Calu3 (cell line): ENCODE data around the gene AP2A1. TPM values are rescaled to one million over a fixed set of nuclear protein-coding genes. Genes with fewer than 3 reads are reported as not detected.

Source experiments
- BruUV-seq: library from RNA; stranded (reverse); fragments of 400-500 nt; replicated peaks from 2 replicates; lab custom pipeline; 2021; lab: Mats Ljungman, UMichigan
- CTCF ChIA-PET: fragments of 300-600 bp; sonication (Branson Sonifier 250); formaldehyde crosslinking; loops from one replicate; lab custom pipeline; 2022; ENCODE audit warnings: antibody characterized with exemption; lab: Charles Lee
- DNase-seq: peaks from one replicate; pipeline ENCODE4 v3.0.0; 2022
- H3K27ac Mint-ChIP-seq: one replicate; pipeline ENCODE4 v1.8.0; 2022; ENCODE audit warnings: mixed read lengths; ENCODE audit not compliant: unreplicated experiment
- H3K27me3 Mint-ChIP-seq: one replicate; pipeline ENCODE4 v1.8.0; 2022; ENCODE audit warnings: mixed read lengths; ENCODE audit not compliant: unreplicated experiment
- H3K36me3 Mint-ChIP-seq: one replicate; pipeline ENCODE4 v1.8.0; 2022; ENCODE audit warnings: mild to moderate bottlenecking, moderate library complexity, mixed read lengths; ENCODE audit not compliant: insufficient read depth, unreplicated experiment
- H3K4me1 Mint-ChIP-seq: one replicate; pipeline ENCODE4 v1.8.0; 2022; ENCODE audit warnings: mild to moderate bottlenecking, low read depth, mixed read lengths; ENCODE audit not compliant: unreplicated experiment
- H3K4me3 Mint-ChIP-seq: one replicate; pipeline ENCODE4 v1.8.0; 2022; ENCODE audit warnings: mild to moderate bottlenecking, low read depth, moderate library complexity, mixed read lengths; ENCODE audit not compliant: unreplicated experiment
- H3K9me3 Mint-ChIP-seq: one replicate; pipeline ENCODE4 v1.8.0; 2022; ENCODE audit warnings: low read depth, mixed read lengths; ENCODE audit not compliant: unreplicated experiment
- intact Hi-C: fragments of 100-400 bp; cut with micrococcal nuclease; formaldehyde crosslinking; loops from one replicate; pipeline ENCODE4 v1.10.0; 2022; ENCODE audit not compliant: unreplicated experiment
- total RNA-seq: library from RNA; stranded (reverse); gene quantifications from 2 replicates; pipeline ENCODE4 v1.2.3, GENCODE V29; 2022
- TF ChIP-seq, protein P1 (sequence below): fragments of 200-600 bp; IDR thresholded peaks from one replicate; pipeline ENCODE4 v1.8.0; 2022; ENCODE audit warnings: antibody characterized with exemption; ENCODE audit not compliant: unreplicated experiment

Gene AP2A1
- total RNA-seq, 1 experiment from 2014 or later = 89.0 TPM

DNA sequence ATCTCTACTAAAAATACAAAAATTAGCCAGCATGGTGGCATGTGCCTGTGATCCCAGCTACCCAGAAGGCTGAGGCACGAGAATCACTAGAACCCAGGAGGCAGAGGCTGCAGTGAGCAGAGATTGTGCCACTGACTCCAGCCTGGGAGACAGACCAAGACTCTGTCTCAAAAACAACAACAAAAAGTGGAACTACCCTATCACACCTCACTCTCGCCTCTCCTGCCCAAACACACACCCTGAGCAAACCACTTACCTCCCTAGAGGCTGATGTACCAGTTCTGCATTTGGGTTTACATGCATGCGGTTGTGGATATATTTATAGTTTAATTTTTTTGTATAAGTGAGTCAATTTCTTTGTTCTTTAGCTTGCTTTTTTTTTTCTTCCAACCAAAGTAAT, 76.5 kb downstream of the AP2A1 start:
- TF ChIP-seq, protein P1, sequence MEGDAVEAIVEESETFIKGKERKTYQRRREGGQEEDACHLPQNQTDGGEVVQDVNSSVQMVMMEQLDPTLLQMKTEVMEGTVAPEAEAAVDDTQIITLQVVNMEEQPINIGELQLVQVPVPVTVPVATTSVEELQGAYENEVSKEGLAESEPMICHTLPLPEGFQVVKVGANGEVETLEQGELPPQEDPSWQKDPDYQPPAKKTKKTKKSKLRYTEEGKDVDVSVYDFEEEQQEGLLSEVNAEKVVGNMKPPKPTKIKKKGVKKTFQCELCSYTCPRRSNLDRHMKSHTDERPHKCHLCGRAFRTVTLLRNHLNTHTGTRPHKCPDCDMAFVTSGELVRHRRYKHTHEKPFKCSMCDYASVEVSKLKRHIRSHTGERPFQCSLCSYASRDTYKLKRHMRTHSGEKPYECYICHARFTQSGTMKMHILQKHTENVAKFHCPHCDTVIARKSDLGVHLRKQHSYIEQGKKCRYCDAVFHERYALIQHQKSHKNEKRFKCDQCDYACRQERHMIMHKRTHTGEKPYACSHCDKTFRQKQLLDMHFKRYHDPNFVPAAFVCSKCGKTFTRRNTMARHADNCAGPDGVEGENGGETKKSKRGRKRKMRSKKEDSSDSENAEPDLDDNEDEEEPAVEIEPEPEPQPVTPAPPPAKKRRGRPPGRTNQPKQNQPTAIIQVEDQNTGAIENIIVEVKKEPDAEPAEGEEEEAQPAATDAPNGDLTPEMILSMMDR = no peak
- no TSS peak for BruUV-seq
- no peak for DNase-seq
- H3K27ac Mint-ChIP-seq = no peak overlapping the region
- peaks cover 22% of the 10 kb centered on the region for H3K36me3 Mint-ChIP-seq
- intact Hi-C loops = no loop called here
- peaks cover 6% of the 10 kb centered on the region for H3K4me1 Mint-ChIP-seq
- CTCF ChIA-PET = interaction anchor here (0.7 kb wide), 1 partner anchor 50 kb away, joined by 3 read pairs; no protein-coding TSS in a partner anchor
- no peaks in the 10 kb centered on the region for H3K27me3 Mint-ChIP-seq
- no peaks in the 10 kb centered on the region for H3K9me3 Mint-ChIP-seq
- no peak overlapping the region for H3K4me3 Mint-ChIP-seq

DNA sequence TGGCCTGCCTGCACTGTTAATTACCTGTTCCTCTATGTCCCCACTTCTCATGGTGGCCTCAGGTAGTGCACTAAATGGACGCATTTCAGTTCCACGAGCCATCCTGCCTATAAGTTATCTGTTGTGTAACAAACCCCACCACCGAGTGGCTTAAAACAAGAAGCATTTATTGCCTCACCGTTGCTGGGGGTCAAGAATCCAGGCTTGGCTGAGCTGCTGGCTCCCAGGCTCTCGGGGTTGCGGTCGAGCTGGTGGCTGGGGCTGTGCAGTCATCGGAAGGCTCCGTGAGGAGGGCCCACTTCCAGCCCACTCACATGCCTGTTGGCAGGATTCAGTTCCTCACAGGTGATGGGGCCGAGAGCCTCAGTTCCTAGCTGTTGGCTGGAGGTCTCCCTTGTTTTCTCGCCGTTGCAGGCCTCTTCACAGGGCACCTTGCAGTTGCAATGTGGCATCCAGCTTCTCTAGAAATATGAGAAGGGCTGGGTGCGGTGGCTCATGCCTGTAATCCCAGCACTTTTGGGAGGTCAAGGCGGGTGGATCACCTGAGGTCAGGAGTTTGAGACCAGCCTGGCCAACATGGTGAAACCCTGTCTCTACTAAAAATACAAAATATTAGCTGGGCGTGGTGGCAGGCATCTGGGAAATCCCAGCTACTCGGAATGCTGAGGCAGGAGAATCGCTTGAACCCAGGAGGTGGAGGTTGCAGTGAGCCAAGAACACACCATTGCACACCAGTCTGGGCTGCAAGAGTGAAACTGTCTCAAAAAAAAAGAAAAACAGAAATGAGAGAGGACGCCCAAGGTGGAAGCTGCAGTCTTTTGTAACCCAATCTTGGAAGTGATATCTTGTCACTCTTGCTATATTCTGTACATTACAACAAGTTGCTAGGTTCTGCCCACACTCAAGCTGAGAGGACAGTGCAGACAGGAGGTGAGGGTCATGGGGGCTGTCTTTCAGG, 77.6 kb downstream of the AP2A1 start:
- Mint-ChIP-seq H3K4me1 (peaks cover 17% of the 10 kb centered on the region), H3K9me3 (peaks cover 5% of the 10 kb centered on the region), H3K36me3 (peaks cover 21% of the 10 kb centered on the region), H3K4me3 (no peak overlapping the region), H3K27ac (no peak overlapping the region), H3K27me3 (no peaks in the 10 kb centered on the region)
- intact Hi-C loops = no loop called here
- TF ChIP-seq, protein P1 = no peak
- CTCF ChIA-PET = no interaction called here
- no TSS peak for BruUV-seq
- DNase-seq = no peak

DNA sequence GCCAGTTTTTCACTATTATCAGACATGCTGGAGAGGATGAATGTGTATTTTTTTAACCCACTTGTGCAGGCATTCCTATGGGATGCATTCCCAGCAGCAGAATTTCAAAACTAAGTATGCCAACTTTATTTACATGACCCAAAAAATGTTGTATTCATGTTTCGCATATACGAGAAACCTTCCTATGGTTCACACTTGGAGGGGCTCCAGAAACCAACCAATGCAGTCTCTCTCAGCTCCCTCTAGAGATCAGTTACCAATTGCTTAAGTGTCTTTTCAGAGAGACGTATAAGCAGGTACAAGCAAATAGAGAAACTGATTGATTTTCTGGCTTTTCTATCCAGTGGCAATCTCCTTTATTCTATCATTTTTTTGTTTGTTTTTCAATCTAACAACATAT, 78.6 kb downstream of the AP2A1 start:
- TF ChIP-seq, protein P1 = no peak
- peaks cover 23% of the 10 kb centered on the region for H3K36me3 Mint-ChIP-seq
- peaks cover 24% of the 10 kb centered on the region for H3K4me1 Mint-ChIP-seq
- DNase-seq = no peak
- no peak overlapping the region for H3K27ac Mint-ChIP-seq
- H3K9me3 Mint-ChIP-seq = peaks cover 5% of the 10 kb centered on the region
- intact Hi-C loops = no loop called here
- no TSS peak for BruUV-seq
- CTCF ChIA-PET = no interaction called here
- H3K27me3 Mint-ChIP-seq = no peaks in the 10 kb centered on the region
- H3K4me3 Mint-ChIP-seq = no peak overlapping the region

DNA sequence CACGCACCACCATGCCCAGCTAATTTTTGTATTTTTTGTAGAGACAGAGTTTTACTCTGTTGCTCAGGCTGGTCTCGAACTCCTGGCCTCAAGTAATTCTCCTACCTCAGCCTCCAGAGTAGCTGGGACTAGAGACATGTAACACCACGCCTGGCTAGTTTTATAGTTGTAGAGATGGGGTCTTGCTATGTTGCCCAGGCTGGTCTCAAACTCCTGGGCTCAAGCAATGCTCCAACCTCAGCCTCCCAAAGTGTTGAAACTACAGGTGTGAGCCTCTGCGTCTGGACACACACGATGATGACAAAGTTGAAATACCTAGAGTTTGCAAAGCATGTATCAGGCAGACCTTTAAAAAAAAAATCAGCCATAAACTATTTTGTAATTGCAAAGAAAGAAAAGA, 79.6 kb downstream of the AP2A1 start:
- H3K4me3 Mint-ChIP-seq = no peak overlapping the region
- CTCF ChIA-PET = interaction anchor here (0.7 kb wide), 1 partner anchor 433 kb away, joined by 3 read pairs; no protein-coding TSS in a partner anchor
- H3K9me3 Mint-ChIP-seq = peaks cover 5% of the 10 kb centered on the region
- TF ChIP-seq, protein P1 = no peak
- H3K27ac Mint-ChIP-seq = no peak overlapping the region
- intact Hi-C loops = no loop called here
- peaks cover 24% of the 10 kb centered on the region for H3K4me1 Mint-ChIP-seq
- H3K36me3 Mint-ChIP-seq = peaks cover 31% of the 10 kb centered on the region
- no TSS peak for BruUV-seq
- no peak for DNase-seq
- no peaks in the 10 kb centered on the region for H3K27me3 Mint-ChIP-seq
